Retina (tissue), 1 donor: ENCODE data around the gene CFAP91.
A peak's percentile ranks its signal among the peaks of the same experiment; 100 is the strongest.

Experiments used
- DNase-seq: peaks from one replicate; pipeline ENCODE4 v3.0.0-alpha.2; 2016

The CFAP91 gene

GRCh38 chr3:119702530-119703527, at the start of gene CFAP91:
TSS of gene CFAP91 (plus strand) at chr3:119703022. CDS start at chr3:119703099, 77 bp downstream.
- DNase-seq: peak; percentile 88

GRCh38 chr3:119653876-119654275, 48.9 kb upstream of the CFAP91 start:
- DNase-seq: no peak

- DNase-seq: no peak
Measured at GRCh38 chr3:119657887-119658702, 44.7 kb upstream of the CFAP91 start.

GRCh38 chr3:119658994-119659393, 43.8 kb upstream of the CFAP91 start:
- no peak for DNase-seq

- no peak for DNase-seq
Measured at GRCh38 chr3:119659606-119660291, 43.1 kb upstream of the CFAP91 start.

GRCh38 chr3:119660474-119661440, 42.1 kb upstream of the CFAP91 start, which contains the start of gene POPDC2:
TSS of gene POPDC2 (minus strand) at chr3:119660589. CDS start at chr3:119660423, 166 bp downstream.
- no peak for DNase-seq

GRCh38 chr3:119662604-119663373, 40.0 kb upstream of the CFAP91 start:
- no peak for DNase-seq

GRCh38 chr3:119663885-119664284, 38.9 kb upstream of the CFAP91 start:
- no peak for DNase-seq

- DNase-seq: no peak
Measured at GRCh38 chr3:119664370-119664769, 38.5 kb upstream of the CFAP91 start.

- DNase-seq: no peak
Measured at GRCh38 chr3:119664850-119665379, 37.9 kb upstream of the CFAP91 start.

- no peak for DNase-seq
Measured at GRCh38 chr3:119665954-119666559, 36.8 kb upstream of the CFAP91 start.

GRCh38 chr3:119669906-119670570, 32.8 kb upstream of the CFAP91 start:
- DNase-seq: no peak

- no peak for DNase-seq
Measured at GRCh38 chr3:119672776-119673175, 30.0 kb upstream of the CFAP91 start.

- no peak for DNase-seq
Measured at GRCh38 chr3:119673875-119674274, 28.9 kb upstream of the CFAP91 start.

- no peak for DNase-seq
Measured at GRCh38 chr3:119675188-119675874, 27.5 kb upstream of the CFAP91 start.

GRCh38 chr3:119676020-119676419, 26.8 kb upstream of the CFAP91 start:
- DNase-seq: no peak

- DNase-seq: peak; percentile 93
Measured at GRCh38 chr3:119676771-119677640, 25.8 kb upstream of the CFAP91 start, which contains the start of gene COX17. TSS of gene COX17 (minus strand) at chr3:119677406. CDS start at chr3:119677310, 96 bp downstream.

- no peak for DNase-seq
Measured at GRCh38 chr3:119677641-119677934, 25.2 kb upstream of the CFAP91 start.
